Measurements from ENCODE around the gene DPM2.

Gene DPM2

DNA sequence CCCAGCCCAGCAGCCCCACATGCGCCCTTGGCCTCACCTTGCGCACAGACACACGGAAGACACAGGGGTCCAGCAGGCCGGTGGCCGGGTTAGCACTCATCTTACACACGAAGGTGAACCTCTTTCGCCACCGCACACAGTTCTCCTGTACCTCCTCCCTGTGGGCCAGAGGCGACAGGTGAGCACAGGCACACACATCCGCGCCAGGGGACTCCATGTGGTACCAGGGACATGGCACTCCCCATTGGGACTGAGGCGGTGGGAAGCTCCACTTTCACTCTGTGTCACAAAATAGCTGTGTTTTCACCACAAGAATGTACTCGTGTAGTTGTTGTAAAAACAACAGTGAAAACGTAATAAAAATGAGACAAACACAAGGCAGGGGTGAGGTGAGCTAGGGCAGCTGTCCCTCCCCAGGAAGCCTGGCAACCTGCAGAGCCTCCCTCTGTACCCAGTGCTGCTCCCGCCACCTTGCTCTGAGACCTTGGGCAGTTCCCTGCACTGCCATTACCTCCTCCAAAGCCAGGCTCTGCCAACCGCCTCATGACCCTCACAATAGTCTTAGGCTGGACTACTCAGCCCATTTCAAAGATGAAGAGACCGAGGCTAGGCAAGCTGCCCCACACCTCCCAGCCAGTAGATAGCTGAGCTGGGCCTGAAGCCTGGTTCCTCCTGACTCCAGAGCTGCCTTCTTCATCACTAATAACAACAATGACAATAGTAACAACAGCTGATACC is 16.3 kb upstream of the DPM2 start:
- no peak for DNase-seq

DNA sequence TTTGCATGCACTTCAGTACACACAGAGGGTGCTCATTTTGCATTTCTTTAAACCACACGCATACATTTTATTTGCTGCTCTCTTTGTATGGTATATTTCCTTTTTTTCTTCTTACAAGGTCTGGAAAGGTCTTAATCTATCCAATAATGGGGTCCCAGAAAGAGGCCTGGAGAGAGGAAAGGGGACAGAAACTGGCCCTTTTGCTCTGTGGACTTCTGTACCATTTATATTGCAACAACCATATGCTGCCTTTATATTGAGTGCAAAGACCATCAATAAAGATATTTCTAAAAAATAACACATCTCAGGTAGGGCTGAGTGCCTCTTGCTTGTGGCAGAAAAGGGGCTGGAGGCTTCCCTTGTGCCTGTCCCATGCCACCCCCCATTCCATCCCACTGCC is 15.5 kb upstream of the DPM2 start:
- DNase-seq: no peak

GRCh38 chr9:127950513-127951289 is 13.0 kb upstream of the DPM2 start:
- no peak for DNase-seq

- no peak for DNase-seq
These were observed 12.3 kb upstream of the DPM2 start for GRCh38 chr9:127949827-127950512.

GRCh38 chr9:127947841-127948710 is 10.4 kb upstream of the DPM2 start:
- DNase-seq: no peak

GRCh38 chr9:127946728-127947127 is 9.1 kb upstream of the DPM2 start:
- no peak for DNase-seq

GRCh38 chr9:127945942-127946341 is 8.3 kb upstream of the DPM2 start:
- DNase-seq: no peak

DNA sequence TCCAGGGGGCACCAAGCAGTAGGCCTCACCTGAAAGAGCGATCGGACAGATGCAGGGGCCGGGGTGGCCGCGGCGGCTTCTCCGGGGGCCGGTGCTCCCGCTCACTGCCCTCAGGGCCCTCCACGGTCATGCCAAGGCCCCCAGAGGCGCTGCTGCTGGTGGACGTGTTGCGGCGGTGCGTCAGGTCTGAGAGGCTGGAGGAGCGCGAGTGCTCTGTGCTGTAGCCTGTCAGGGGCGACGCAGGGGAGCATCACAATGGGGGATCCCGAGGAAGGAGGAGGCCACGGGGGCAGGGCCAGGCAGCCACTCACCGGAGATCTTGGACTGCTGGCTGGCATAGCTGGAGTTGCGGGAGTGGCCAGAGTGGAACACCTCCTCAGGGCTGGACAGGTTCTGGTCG is 7.7 kb upstream of the DPM2 start:
- DNase-seq: no peak

- no peak for DNase-seq
These were observed 7.0 kb upstream of the DPM2 start for GRCh38 chr9:127944586-127945218.

DNA sequence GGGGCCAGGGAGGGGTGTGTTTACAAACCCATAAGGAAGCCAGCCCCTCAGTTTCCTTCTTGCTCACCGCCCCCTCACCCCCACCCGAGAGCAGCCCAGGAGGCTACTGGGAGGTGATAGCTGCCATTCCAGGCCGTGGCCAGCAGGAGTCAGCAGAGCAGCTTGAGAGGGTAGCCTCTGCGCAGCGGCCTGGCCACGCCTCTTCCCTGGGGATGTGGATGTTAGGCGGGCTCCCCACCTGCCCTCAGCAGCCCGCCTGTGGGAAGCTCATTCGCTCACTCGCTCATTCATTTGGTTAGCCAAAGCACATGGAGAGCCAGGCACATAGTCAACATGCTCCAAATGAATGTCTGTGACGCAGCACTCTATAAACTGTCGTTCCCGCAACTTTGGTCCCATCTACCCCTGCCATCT is 6.1 kb upstream of the DPM2 start:
- no peak for DNase-seq

- DNase-seq: no peak
These were observed 5.5 kb upstream of the DPM2 start for GRCh38 chr9:127943011-127943662.

DNA sequence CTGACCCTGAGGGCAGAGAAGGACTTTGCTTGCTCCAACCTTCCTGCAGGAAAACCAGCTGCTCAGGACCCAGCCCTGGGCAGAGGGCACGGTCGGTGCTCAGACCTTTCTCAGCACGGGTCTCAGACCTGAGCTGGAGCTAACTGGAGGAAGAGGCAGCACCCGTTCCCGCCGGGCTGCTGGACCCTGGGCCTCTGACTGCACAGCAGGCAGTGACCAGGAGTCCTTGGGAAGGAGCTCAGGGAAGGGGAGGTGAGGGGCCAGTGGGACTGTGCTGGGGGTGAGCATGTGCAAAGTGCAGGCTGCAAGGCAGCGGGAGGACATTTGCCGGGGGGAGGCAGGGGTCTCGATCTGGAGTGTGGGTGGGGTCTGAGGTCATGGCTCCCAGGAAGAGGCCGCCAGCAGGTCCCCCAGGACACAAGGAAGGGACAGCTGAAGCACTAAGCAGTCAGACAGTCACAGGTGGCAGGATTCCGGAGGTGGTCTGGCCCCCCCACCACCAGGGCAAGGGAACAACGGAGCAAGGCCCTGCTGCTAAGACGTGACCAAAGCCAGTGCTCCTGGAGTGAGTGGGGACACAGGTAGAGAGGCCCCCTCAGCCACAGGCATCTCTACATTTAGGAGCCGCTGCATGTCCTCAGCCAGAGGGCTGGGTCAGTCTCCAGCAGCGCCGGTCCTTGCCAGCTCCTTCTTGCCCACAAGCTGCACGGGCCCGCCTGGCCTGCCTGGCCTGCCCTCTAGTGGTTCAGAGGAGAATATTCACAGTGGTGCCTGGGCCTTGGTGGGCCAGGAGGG is 4.8 kb upstream of the DPM2 start:
- DNase-seq: peak; percentile 29

- no peak for DNase-seq
These were observed 4.2 kb upstream of the DPM2 start for GRCh38 chr9:127941961-127942215.

- peak; percentile 59 for DNase-seq
These were observed 3.7 kb upstream of the DPM2 start for GRCh38 chr9:127941062-127941960.

DNA sequence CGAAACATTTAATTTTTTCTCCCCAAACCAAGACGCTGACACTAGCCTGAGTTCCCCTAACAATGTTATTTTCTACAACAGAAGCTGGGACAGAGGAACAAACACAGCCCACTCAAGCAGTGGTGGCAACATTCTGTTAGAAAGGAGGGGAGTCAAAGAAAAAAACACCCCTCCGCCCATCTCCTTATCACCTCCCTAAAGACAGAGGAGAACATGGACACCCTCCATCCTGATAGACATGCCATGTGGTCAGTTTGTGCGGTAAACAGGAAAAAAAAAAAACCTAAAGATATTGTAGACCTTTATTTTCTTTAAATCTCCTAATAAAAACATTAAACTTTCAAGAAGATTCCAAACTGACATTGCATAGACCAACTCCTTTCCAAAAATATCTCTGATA is 2.9 kb upstream of the DPM2 start:
- no peak for DNase-seq

- DNase-seq: no peak
These were observed 640 bp upstream of the DPM2 start for GRCh38 chr9:127938298-127938690.

DNA sequence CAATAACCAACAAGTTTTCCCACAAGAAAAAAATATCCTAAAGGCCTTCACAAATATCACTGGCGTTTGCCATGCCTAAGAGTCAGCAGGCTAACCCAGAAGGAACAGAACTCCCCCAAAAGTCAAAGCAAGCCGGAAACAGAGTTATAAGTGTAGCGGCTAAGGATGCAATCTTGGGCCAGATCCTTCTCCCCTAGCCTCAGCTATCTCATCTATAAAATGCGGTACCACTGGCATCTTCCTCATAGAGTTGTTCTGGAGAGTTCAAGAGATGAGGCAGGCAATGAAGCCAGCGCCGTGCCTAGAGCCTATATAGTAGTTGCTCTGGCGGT is 632 bp downstream of the DPM2 start:
- DNase-seq: no peak

GRCh38 chr9:127936347-127936852 is 1.3 kb downstream of the DPM2 start:
- no peak for DNase-seq

GRCh38 chr9:127935765-127936221 is 1.9 kb downstream of the DPM2 start:
- DNase-seq: no peak

DNA sequence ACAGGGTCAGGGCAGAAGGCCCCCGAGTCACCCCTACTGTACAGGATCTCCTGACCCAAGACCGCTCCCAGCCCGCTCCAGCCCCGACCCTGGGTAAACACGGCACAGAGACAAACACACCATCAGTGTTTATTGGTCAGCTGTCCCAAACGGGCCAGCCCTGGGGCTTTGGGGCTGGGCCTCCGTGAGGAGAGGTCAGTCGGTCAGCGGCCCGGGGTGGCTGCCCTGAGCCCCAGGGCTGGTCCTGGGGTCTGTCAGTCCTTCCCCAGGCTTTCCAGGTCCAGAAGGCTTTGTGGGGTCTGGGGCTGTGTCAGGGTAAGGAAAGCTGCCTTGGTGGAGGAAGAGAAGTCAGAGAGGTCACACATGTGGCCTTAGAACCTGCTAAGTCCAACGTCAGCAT is 2.7 kb downstream of the DPM2 start:
- no peak for DNase-seq
